SK-N-SH treated with all-trans-retinoic acid at 6 μM for 48 hours (cell line): Measurements from ENCODE around the gene CCNY.

Source experiments
- ATAC-seq: fragments of 200-7000 bp; cut with Tn5 transposase; 3 replicates; pipeline ENCODE4 v1.9.1; 2020; ENCODE audit warnings: mild to moderate bottlenecking, moderate library complexity
- ARNTL ChIP-seq: fragments of 450-650 bp; formaldehyde crosslinking; IDR thresholded peaks from 2 replicates; pipeline ENCODE4 v1.5.0; 2020; ENCODE audit warnings: low read depth, mild to moderate bottlenecking, moderate library complexity, borderline replicate concordance
- CSDC2 ChIP-seq: fragments of 250-450 bp; sonication (Bioruptor Pico); IDR thresholded peaks from 2 replicates; pipeline ENCODE4 v1.5.0; 2020; ENCODE audit warnings: mild to moderate bottlenecking, moderate library complexity
- GLIS3 ChIP-seq: fragments of 250-450 bp; sonication (Bioruptor Pico); IDR thresholded peaks from 2 replicates; pipeline ENCODE4 v1.5.0; 2020; ENCODE audit warnings: mild to moderate bottlenecking, moderate library complexity
- ISL1 ChIP-seq: fragments of 250-450 bp; sonication (Bioruptor Pico); IDR thresholded peaks from 2 replicates; pipeline ENCODE4 v2.1.2; 2022; ENCODE audit warnings: mild to moderate bottlenecking, moderate library complexity
- OSR1 ChIP-seq: fragments of 250-450 bp; sonication (Bioruptor Pico); IDR thresholded peaks from 2 replicates; pipeline ENCODE4 v1.8.0; 2022; ENCODE audit warnings: moderate library complexity, mild to moderate bottlenecking, inconsistent platforms
- PPARA ChIP-seq: fragments of 250-450 bp; sonication (Bioruptor Pico); IDR thresholded peaks from 2 replicates; pipeline ENCODE4 v1.5.0; 2020; ENCODE audit warnings: mild to moderate bottlenecking, borderline replicate concordance
- RARB ChIP-seq: fragments of 250-450 bp; sonication (Bioruptor Pico); IDR thresholded peaks from 2 replicates; pipeline ENCODE4 v1.8.0; 2021; ENCODE audit warnings: mild to moderate bottlenecking, moderate library complexity
- SNAI2 ChIP-seq: fragments of 250-450 bp; sonication (Bioruptor Pico); IDR thresholded peaks from 2 replicates; pipeline ENCODE4 v1.5.0; 2020; ENCODE audit warnings: mild to moderate bottlenecking, moderate library complexity
- TCF4 ChIP-seq: fragments of 250-450 bp; sonication (Bioruptor Pico); IDR thresholded peaks from 2 replicates; pipeline ENCODE4 v1.8.0; 2021; ENCODE audit warnings: mild to moderate bottlenecking, moderate library complexity, borderline replicate concordance
- TOX ChIP-seq: fragments of 250-450 bp; sonication (Bioruptor Pico); IDR thresholded peaks from 2 replicates; pipeline ENCODE4 v1.8.0; 2021; ENCODE audit warnings: mild to moderate bottlenecking, moderate library complexity, borderline replicate concordance
- ZC3H10 ChIP-seq: fragments of 250-450 bp; sonication (Bioruptor Pico); IDR thresholded peaks from 2 replicates; pipeline ENCODE4 v1.5.1; 2021; ENCODE audit warnings: mild to moderate bottlenecking, moderate library complexity
- ZFP3 ChIP-seq: fragments of 250-450 bp; sonication (Bioruptor Pico); IDR thresholded peaks from 2 replicates; pipeline ENCODE4 v1.5.0; 2020; ENCODE audit warnings: mild to moderate bottlenecking, moderate library complexity
- ZFP30 ChIP-seq: fragments of 450-650 bp; formaldehyde crosslinking; IDR thresholded peaks from 2 replicates; pipeline ENCODE4 v1.5.0; 2022; ENCODE audit warnings: mild to moderate bottlenecking, moderate library complexity
- ZNF565 ChIP-seq: fragments of 450-650 bp; formaldehyde crosslinking; conservative IDR thresholded peaks from 2 replicates; pipeline ENCODE4 v1.5.0; 2020; ENCODE audit warnings: low read depth, mild to moderate bottlenecking, moderate library complexity
- ZNF70 ChIP-seq: fragments of 450-650 bp; formaldehyde crosslinking; IDR thresholded peaks from 2 replicates; pipeline ENCODE4 v1.5.0; 2020; ENCODE audit warnings: mild to moderate bottlenecking, moderate library complexity
- TF ChIP-seq, protein P1 (sequence below): fragments of 250-450 bp; sonication (Bioruptor Pico); IDR thresholded peaks from 2 replicates; pipeline ENCODE4 v1.5.1; 2021; ENCODE audit warnings: mild to moderate bottlenecking, moderate library complexity
- TF ChIP-seq, protein P2 (sequence below): fragments of 250-450 bp; sonication (Bioruptor Pico); IDR thresholded peaks from 2 replicates; pipeline ENCODE4 v1.8.0; 2020; ENCODE audit warnings: mild to moderate bottlenecking, moderate library complexity, borderline replicate concordance
- TF ChIP-seq, protein P3 (sequence below): fragments of 250-450 bp; sonication (Bioruptor Pico); IDR thresholded peaks from 2 replicates; pipeline ENCODE4 v1.5.0; 2020; ENCODE audit warnings: mild to moderate bottlenecking, moderate library complexity
- TF ChIP-seq, protein P4 (sequence below): fragments of 250-450 bp; sonication (Bioruptor Pico); IDR thresholded peaks from 2 replicates; pipeline ENCODE4 v1.5.1; 2020; ENCODE audit warnings: low read depth, mild to moderate bottlenecking, moderate library complexity

The CCNY gene

DNA sequence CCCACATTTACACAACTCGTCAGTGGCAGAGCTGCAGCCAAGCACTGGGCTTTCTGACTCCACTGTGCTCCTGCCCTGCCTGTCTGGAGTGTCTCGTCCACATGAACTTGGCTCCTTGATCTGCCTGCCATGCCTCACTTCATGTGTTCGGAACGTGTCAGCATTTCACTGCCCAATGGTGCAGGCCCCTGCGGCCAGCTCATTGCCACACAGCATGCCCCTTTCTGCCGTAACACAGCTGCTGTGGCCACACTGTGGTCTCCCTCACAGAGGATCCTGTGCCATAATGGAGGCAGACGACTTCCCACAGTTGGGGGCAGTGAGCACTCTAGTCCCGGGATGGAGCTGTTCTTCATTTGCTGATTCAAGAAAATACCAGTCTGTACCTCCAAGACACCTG is 174.6 kb downstream of the CCNY start (continued):
- TF ChIP-seq, protein P1, sequence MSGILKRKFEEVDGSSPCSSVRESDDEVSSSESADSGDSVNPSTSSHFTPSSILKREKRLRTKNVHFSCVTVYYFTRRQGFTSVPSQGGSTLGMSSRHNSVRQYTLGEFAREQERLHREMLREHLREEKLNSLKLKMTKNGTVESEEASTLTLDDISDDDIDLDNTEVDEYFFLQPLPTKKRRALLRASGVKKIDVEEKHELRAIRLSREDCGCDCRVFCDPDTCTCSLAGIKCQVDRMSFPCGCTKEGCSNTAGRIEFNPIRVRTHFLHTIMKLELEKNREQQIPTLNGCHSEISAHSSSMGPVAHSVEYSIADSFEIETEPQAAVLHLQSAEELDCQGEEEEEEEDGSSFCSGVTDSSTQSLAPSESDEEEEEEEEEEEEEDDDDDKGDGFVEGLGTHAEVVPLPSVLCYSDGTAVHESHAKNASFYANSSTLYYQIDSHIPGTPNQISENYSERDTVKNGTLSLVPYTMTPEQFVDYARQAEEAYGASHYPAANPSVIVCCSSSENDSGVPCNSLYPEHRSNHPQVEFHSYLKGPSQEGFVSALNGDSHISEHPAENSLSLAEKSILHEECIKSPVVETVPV, result no peak
- no peak for TF ChIP-seq ZFP3 (CRISPR knock-in tag)
- TF ChIP-seq, protein P2, sequence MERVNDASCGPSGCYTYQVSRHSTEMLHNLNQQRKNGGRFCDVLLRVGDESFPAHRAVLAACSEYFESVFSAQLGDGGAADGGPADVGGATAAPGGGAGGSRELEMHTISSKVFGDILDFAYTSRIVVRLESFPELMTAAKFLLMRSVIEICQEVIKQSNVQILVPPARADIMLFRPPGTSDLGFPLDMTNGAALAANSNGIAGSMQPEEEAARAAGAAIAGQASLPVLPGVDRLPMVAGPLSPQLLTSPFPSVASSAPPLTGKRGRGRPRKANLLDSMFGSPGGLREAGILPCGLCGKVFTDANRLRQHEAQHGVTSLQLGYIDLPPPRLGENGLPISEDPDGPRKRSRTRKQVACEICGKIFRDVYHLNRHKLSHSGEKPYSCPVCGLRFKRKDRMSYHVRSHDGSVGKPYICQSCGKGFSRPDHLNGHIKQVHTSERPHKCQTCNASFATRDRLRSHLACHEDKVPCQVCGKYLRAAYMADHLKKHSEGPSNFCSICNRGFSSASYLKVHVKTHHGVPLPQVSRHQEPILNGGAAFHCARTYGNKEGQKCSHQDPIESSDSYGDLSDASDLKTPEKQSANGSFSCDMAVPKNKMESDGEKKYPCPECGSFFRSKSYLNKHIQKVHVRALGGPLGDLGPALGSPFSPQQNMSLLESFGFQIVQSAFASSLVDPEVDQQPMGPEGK (CRISPR knock-in tag), result no peak
- no peak for TF ChIP-seq PPARA (CRISPR knock-in tag)
- no peak for TF ChIP-seq ZFP30
- TF ChIP-seq TCF4 (CRISPR knock-in tag), result no peak

DNA sequence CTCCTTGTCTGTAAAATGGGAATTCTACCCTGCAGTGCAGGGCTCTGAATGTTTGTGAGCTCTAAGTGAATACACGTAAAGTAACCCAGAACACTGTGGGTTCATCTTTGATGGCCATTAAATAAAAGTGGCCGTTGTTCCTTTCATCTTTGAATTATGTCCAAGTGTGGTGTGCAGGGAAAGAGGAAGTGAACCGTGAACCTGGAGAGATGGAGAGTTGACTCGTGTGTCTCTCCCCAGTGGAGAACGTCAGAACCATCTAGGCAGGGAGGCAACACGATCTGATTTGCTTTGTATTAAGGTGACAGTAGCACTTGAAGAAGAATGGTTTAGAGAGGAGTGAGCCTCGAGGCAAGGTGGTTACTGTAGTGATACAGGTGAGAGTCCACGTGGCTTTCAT is 175.3 kb downstream of the CCNY start:
- no peak for ATAC-seq
- TF ChIP-seq GLIS3 (no peak), PPARA (CRISPR knock-in tag) (no peak), RARB (CRISPR knock-in tag) (no peak), ZFP3 (CRISPR knock-in tag) (no peak)
- TF ChIP-seq, protein P2 (CRISPR knock-in tag), result no peak
- TF ChIP-seq, protein P3, sequence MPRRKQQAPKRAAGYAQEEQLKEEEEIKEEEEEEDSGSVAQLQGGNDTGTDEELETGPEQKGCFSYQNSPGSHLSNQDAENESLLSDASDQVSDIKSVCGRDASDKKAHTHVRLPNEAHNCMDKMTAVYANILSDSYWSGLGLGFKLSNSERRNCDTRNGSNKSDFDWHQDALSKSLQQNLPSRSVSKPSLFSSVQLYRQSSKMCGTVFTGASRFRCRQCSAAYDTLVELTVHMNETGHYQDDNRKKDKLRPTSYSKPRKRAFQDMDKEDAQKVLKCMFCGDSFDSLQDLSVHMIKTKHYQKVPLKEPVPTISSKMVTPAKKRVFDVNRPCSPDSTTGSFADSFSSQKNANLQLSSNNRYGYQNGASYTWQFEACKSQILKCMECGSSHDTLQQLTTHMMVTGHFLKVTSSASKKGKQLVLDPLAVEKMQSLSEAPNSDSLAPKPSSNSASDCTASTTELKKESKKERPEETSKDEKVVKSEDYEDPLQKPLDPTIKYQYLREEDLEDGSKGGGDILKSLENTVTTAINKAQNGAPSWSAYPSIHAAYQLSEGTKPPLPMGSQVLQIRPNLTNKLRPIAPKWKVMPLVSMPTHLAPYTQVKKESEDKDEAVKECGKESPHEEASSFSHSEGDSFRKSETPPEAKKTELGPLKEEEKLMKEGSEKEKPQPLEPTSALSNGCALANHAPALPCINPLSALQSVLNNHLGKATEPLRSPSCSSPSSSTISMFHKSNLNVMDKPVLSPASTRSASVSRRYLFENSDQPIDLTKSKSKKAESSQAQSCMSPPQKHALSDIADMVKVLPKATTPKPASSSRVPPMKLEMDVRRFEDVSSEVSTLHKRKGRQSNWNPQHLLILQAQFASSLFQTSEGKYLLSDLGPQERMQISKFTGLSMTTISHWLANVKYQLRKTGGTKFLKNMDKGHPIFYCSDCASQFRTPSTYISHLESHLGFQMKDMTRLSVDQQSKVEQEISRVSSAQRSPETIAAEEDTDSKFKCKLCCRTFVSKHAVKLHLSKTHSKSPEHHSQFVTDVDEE (CRISPR knock-in tag), result no peak
- TF ChIP-seq, protein P4, sequence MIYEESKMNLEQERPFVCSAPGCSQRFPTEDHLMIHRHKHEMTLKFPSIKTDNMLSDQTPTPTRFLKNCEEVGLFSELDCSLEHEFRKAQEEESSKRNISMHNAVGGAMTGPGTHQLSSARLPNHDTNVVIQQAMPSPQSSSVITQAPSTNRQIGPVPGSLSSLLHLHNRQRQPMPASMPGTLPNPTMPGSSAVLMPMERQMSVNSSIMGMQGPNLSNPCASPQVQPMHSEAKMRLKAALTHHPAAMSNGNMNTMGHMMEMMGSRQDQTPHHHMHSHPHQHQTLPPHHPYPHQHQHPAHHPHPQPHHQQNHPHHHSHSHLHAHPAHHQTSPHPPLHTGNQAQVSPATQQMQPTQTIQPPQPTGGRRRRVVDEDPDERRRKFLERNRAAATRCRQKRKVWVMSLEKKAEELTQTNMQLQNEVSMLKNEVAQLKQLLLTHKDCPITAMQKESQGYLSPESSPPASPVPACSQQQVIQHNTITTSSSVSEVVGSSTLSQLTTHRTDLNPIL (CRISPR knock-in tag), result no peak

DNA sequence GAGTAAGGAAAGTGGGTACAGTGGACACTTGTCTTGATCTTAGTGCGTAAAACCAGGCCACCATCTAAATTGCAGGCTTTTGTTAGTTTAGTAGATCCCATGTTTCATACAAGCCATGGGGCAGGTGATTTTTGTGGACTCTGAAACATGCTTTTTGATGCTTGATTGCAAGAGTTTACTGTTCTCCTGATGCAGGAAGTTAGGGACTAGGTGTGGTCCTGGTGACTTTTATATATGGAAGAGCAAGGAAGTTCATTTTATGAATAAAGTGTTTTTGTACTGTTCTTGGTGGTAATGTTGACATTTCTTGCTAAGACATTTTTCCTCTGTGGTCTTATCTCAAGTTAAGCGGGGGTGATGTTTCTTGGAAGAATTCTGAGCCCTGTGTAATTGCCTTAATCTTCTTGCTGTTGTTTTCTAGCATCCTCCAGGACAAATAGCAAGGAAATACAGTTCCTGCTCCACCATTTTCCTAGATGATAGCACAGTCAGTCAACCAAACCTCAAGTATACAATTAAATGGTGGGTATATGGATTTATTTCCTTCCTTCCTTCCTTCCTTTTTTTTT is 179.9 kb downstream of the CCNY start:
- ATAC-seq, result no peak
- no peak for TF ChIP-seq SNAI2 (CRISPR knock-in tag)
- no peak for TF ChIP-seq ZFP3 (CRISPR knock-in tag)
- TF ChIP-seq ZNF565 (CRISPR knock-in tag), result no peak
- TF ChIP-seq, protein P4 (CRISPR knock-in tag), result no peak
- no peak for TF ChIP-seq ZFP30
- no peak for TF ChIP-seq ZC3H10 (CRISPR knock-in tag)
- no peak for TF ChIP-seq TOX
- TF ChIP-seq, protein P3 (CRISPR knock-in tag), result no peak
- TF ChIP-seq RARB (CRISPR knock-in tag), result no peak
- TF ChIP-seq PPARA (CRISPR knock-in tag), result no peak
- TF ChIP-seq ZNF70 (CRISPR knock-in tag), result no peak
- TF ChIP-seq, protein P1, result no peak
- no peak for TF ChIP-seq OSR1 (CRISPR knock-in tag)
- TF ChIP-seq GLIS3, result no peak
- TF ChIP-seq TCF4 (CRISPR knock-in tag), result no peak
- TF ChIP-seq CSDC2, result no peak
- no peak for TF ChIP-seq ISL1 (CRISPR knock-in tag)
- TF ChIP-seq ARNTL, result no peak
